HCT116 (cell line): Measurements from ENCODE around the gene SGMS1. TPM values are rescaled to one million over a fixed set of nuclear protein-coding genes. Genes with fewer than 3 reads are reported as not detected.

Experiments
- ATAC-seq: fragments of 200-7000 bp; cut with Tn5 transposase; 2 replicates; pipeline ENCODE4 v1.9.1; 2020; ENCODE audit warnings: mild to moderate bottlenecking, moderate library complexity
- BruUV-seq: library from RNA; stranded (reverse); fragments of 400-500 nt; replicated peaks from 2 replicates; lab custom pipeline; 2021; lab: Mats Ljungman, UMichigan
- CTCF ChIA-PET: fragments of 300-600 bp; sonication (Branson Sonifier 250); formaldehyde crosslinking; loops from one replicate; lab custom pipeline; 2021; ENCODE audit warnings: antibody characterized with exemption; lab: Charles Lee
- POLR2A ChIA-PET: fragments of 300-600, 350-600 bp; sonication (Branson Sonifier 250); formaldehyde crosslinking; loops from one replicate; lab custom pipeline; 2021; ENCODE audit warnings: antibody characterized with exemption; lab: Charles Lee
- RAD21 ChIA-PET, 2 experiments: fragments of 300-600 bp; sonication (Branson Sonifier 250); formaldehyde crosslinking; loops; one replicate each; lab custom pipeline; 2023; ENCODE audit warnings: low total read pairs in 2 of 2; ENCODE audit not compliant: uncharacterized antibody in 2 of 2, unreplicated experiment in 2 of 2, low non-redundant PET in 1 of 2; lab: Charles Lee
- DNase-seq: peaks from one replicate; pipeline ENCODE4 v3.0.0-alpha.2; 2010; ENCODE audit warnings: low read depth, low spot score
- H2AFZ ChIP-seq: fragments of 200-600 bp; shearing (Covaris generic), sonication (generic); 2 replicates; pipeline ENCODE4 v1.6.1; 2017; ENCODE audit warnings: low read depth, mixed run types, mixed read lengths, antibody characterized with exemption, low read length; ENCODE audit not compliant: poor library complexity, severe bottlenecking
- H3K27ac ChIP-seq: 2 replicates; pipeline ENCODE4 v1.5.1; 2012; ENCODE audit warnings: low read depth, low read length
- H3K27me3 ChIP-seq: fragments of 200-600 bp; sonication (generic); 2 replicates; pipeline ENCODE4 v1.6.1; 2016; ENCODE audit warnings: mixed run types, low read length, mixed read lengths; ENCODE audit not compliant: insufficient read depth
- H3K36me3 ChIP-seq, 2 experiments: fragments of 200-500 bp in 1 of 2; fragments of 200-600 bp in 1 of 2; sonication (Bioruptor generic) in 1 of 2; sonication (generic) in 1 of 2; 2 replicates each; pipeline versions ENCODE4 v1.5.1 to v1.6.1; 2014 to 2016; ENCODE audit warnings: low read length in 2 of 2, inconsistent platforms in 1 of 2, mixed read lengths in 1 of 2, mixed run types in 1 of 2; ENCODE audit not compliant: insufficient read depth in 2 of 2, control insufficient read depth in 1 of 2
- H3K4me1 ChIP-seq, 2 experiments: fragments of 200-600 bp in 1 of 2; sonication (generic) in 1 of 2; 2 replicates each; pipeline versions ENCODE4 v1.5.1 to v1.6.1; 2012 to 2017; ENCODE audit warnings: low read length in 2 of 2, inconsistent platforms in 1 of 2, mild to moderate bottlenecking in 1 of 2, mixed read lengths in 1 of 2, mixed run types in 1 of 2, moderate library complexity in 1 of 2; ENCODE audit not compliant: insufficient read depth in 2 of 2, control insufficient read depth in 1 of 2
- H3K4me2 ChIP-seq: fragments of 200-600 bp; sonication (generic); 2 replicates; pipeline ENCODE4 v1.6.1; 2017; ENCODE audit warnings: mixed run types, low read length, mixed read lengths
- H3K4me3 ChIP-seq, 2 experiments: fragments of 200-600 bp in 1 of 2; sonication (generic) in 1 of 2; replicated peaks in 1 of 2; 2 replicates each; pipeline ENCODE4 v1.5.1; 2011 to 2016; ENCODE audit warnings: low read length in 2 of 2, control low read depth in 1 of 2, low read depth in 1 of 2, mild to moderate bottlenecking in 1 of 2, mixed read lengths in 1 of 2, mixed run types in 1 of 2
- H3K79me2 ChIP-seq: fragments of 200-600 bp; sonication (generic); 2 replicates; pipeline ENCODE4 v1.6.1; 2017; ENCODE audit warnings: mild to moderate bottlenecking, mixed run types, low read length, moderate library complexity, mixed read lengths; ENCODE audit not compliant: insufficient read depth
- H3K9ac ChIP-seq: fragments of 200-600 bp; sonication (generic); 2 replicates; pipeline ENCODE4 v1.6.1; 2016; ENCODE audit warnings: low read length, mixed read lengths
- H3K9me2 ChIP-seq: fragments of 200-600 bp; sonication (generic), shearing (Covaris generic); 2 replicates; pipeline ENCODE4 v1.6.1; 2017; ENCODE audit warnings: mixed run types, mild to moderate bottlenecking, moderate library complexity; ENCODE audit not compliant: insufficient read depth
- H3K9me3 ChIP-seq, 2 experiments: fragments of 200-500 bp in 1 of 2; fragments of 200-600 bp in 1 of 2; sonication (Bioruptor generic) in 1 of 2; sonication (generic) in 1 of 2; 2 replicates each; pipeline ENCODE4 v1.6.1; 2014 to 2017; ENCODE audit warnings: low read length in 2 of 2, mixed read lengths in 2 of 2, inconsistent platforms in 1 of 2, low read depth in 1 of 2, mild to moderate bottlenecking in 1 of 2, mixed run types in 1 of 2, moderate library complexity in 1 of 2; ENCODE audit not compliant: control insufficient read depth in 1 of 2, insufficient read depth in 1 of 2
- H4K20me1 ChIP-seq: fragments of 200-600 bp; sonication (generic), shearing (Covaris generic); 2 replicates; pipeline ENCODE4 v1.6.1; 2017; ENCODE audit warnings: mixed run types, mild to moderate bottlenecking, moderate library complexity; ENCODE audit not compliant: insufficient read depth
- EGR1 ChIP-seq: IDR thresholded peaks from 2 replicates; pipeline ENCODE4 v1.6.1; 2012; ENCODE audit warnings: low read depth
- JUND ChIP-seq: IDR thresholded peaks from 2 replicates; pipeline ENCODE4 v1.6.1; 2012
- POLR2A ChIP-seq: IDR thresholded peaks from 2 replicates; pipeline ENCODE4 v1.7.0; 2011; ENCODE audit warnings: borderline replicate concordance; ENCODE audit not compliant: insufficient read depth, insufficient read length; ENCODE audit errors: extremely low read depth
- RAD21 ChIP-seq: IDR thresholded peaks from 2 replicates; pipeline ENCODE4 v1.6.1; 2012; ENCODE audit warnings: low read depth, mild to moderate bottlenecking
- TCF7L2 ChIP-seq: IDR thresholded peaks from 2 replicates; pipeline ENCODE4 v1.7.0; 2011; ENCODE audit warnings: borderline replicate concordance, inconsistent platforms; ENCODE audit not compliant: insufficient read depth, insufficient read length; ENCODE audit errors: extremely low read depth
- intact Hi-C: fragments of 100-400 bp; cut with micrococcal nuclease; formaldehyde crosslinking; loops from 2 replicates; pipeline ENCODE4 v1.10.0; 2022
- total RNA-seq: library from RNA; stranded (reverse); gene quantifications from one replicate; pipeline ENCODE4 v1.2.1, GENCODE V29; 2021; ENCODE audit not compliant: unreplicated experiment
- TF ChIP-seq, protein P1 (sequence below), 3 experiments: fragments of 200-600 bp in 1 of 3; sonication (generic) in 1 of 3; IDR thresholded peaks in 2 of 3; conservative IDR thresholded peaks in 1 of 3; 2 replicates each; pipeline ENCODE4 v1.5.1; 2012 to 2017; ENCODE audit warnings: low read depth in 2 of 3, low read length in 2 of 3, antibody characterized with exemption in 1 of 3, borderline replicate concordance in 1 of 3, control low read depth in 1 of 3, mild to moderate bottlenecking in 1 of 3, mixed read lengths in 1 of 3, mixed run types in 1 of 3, moderate library complexity in 1 of 3; ENCODE audit not compliant: insufficient read depth in 1 of 3
- TF ChIP-seq, protein P2 (sequence below): IDR thresholded peaks from 2 replicates; pipeline ENCODE4 v1.6.1; 2012; ENCODE audit warnings: low read depth

Gene SGMS1
- total RNA-seq, 1 experiment from 2014 or later: 29.1 TPM

DNA sequence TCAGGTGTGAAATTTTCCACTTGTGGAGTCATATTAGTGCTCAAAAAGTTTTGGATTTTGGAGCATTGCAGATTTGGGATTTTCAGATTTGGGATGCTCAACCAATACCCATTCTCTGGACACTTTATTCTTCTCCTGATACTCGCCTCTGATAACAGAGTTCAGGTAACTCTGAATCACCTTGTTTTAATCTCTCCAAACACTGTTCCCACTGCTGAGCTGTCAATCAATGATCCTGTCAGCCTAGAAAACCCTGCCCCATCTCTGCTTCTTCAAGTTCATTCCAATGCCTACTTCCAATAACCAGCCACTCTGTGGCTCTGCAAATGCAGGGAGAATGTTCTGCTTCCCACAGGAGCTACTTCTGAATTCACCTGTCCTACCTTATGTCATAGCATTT lies 21.8 kb downstream of the SGMS1 start:
- TF ChIP-seq POLR2A (no peak), TCF7L2 (no peak), EGR1 (no peak), RAD21 (no peak), JUND (no peak)
- TF ChIP-seq, protein P1, sequence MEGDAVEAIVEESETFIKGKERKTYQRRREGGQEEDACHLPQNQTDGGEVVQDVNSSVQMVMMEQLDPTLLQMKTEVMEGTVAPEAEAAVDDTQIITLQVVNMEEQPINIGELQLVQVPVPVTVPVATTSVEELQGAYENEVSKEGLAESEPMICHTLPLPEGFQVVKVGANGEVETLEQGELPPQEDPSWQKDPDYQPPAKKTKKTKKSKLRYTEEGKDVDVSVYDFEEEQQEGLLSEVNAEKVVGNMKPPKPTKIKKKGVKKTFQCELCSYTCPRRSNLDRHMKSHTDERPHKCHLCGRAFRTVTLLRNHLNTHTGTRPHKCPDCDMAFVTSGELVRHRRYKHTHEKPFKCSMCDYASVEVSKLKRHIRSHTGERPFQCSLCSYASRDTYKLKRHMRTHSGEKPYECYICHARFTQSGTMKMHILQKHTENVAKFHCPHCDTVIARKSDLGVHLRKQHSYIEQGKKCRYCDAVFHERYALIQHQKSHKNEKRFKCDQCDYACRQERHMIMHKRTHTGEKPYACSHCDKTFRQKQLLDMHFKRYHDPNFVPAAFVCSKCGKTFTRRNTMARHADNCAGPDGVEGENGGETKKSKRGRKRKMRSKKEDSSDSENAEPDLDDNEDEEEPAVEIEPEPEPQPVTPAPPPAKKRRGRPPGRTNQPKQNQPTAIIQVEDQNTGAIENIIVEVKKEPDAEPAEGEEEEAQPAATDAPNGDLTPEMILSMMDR (IDR thresholded peaks at IDR 0.05 in 2 of 3, conservative IDR thresholded peaks at IDR 0.05 in 1 of 3; ENCODE audit: borderline replicate concordance in 1 of 3, insufficient read depth in 1 of 3, low read depth in 2 of 3, low read length in 2 of 3): no peak
- TF ChIP-seq, protein P2, sequence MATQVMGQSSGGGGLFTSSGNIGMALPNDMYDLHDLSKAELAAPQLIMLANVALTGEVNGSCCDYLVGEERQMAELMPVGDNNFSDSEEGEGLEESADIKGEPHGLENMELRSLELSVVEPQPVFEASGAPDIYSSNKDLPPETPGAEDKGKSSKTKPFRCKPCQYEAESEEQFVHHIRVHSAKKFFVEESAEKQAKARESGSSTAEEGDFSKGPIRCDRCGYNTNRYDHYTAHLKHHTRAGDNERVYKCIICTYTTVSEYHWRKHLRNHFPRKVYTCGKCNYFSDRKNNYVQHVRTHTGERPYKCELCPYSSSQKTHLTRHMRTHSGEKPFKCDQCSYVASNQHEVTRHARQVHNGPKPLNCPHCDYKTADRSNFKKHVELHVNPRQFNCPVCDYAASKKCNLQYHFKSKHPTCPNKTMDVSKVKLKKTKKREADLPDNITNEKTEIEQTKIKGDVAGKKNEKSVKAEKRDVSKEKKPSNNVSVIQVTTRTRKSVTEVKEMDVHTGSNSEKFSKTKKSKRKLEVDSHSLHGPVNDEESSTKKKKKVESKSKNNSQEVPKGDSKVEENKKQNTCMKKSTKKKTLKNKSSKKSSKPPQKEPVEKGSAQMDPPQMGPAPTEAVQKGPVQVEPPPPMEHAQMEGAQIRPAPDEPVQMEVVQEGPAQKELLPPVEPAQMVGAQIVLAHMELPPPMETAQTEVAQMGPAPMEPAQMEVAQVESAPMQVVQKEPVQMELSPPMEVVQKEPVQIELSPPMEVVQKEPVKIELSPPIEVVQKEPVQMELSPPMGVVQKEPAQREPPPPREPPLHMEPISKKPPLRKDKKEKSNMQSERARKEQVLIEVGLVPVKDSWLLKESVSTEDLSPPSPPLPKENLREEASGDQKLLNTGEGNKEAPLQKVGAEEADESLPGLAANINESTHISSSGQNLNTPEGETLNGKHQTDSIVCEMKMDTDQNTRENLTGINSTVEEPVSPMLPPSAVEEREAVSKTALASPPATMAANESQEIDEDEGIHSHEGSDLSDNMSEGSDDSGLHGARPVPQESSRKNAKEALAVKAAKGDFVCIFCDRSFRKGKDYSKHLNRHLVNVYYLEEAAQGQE: no peak
- ChIA-PET RAD21 (no interaction called here), POLR2A (no interaction called here), CTCF (no interaction called here)
- no TSS peak for BruUV-seq
- no peak overlapping the region for H3K27ac ChIP-seq
- H3K9me3 ChIP-seq: no peaks in the 10 kb centered on the region
- no peaks in the 10 kb centered on the region for H4K20me1 ChIP-seq
- no peak overlapping the region for H2AFZ ChIP-seq
- H3K4me1 ChIP-seq: peaks cover 11 to 19% of the 10 kb centered on the region in 2 experiments
- no peaks in the 10 kb centered on the region for H3K36me3 ChIP-seq
- no peak overlapping the region for H3K9ac ChIP-seq
- no peak overlapping the region for H3K4me2 ChIP-seq
- no peaks in the 10 kb centered on the region for H3K27me3 ChIP-seq
- peaks cover 12% of the 10 kb centered on the region; the same call in 1 of the 2 replicates for H3K79me2 ChIP-seq
- intact Hi-C loops: no loop called here
- ATAC-seq: no peak
- no peak overlapping the region for H3K4me3 ChIP-seq
- no peak for DNase-seq
- no peaks in the 10 kb centered on the region for H3K9me2 ChIP-seq
